Measurements from ENCODE around the gene LSM7. TPM values are rescaled to one million over a fixed set of nuclear protein-coding genes. Genes with fewer than 3 reads are reported as not detected.

The LSM7 gene
- total and polyA plus RNA-seq, 2 of the 13 experiments (the other 11 are each of a cell fraction or from before 2014, with no cell fraction given), result 140 to 205 TPM

GRCh38 chr19:2273356-2274184 is 54.8 kb downstream of the LSM7 start (continued):
- peak; percentile 80 for TF ChIP-seq ZFX (CRISPR knock-in tag; IDR thresholded peaks at IDR 0.05; ENCODE audit: low read depth)
- TF ChIP-seq SMAD9 (CRISPR knock-in tag; IDR thresholded peaks at IDR 0.05), result no peak
- no peak for TF ChIP-seq ZNF557 (CRISPR knock-in tag; IDR thresholded peaks at IDR 0.05)
- TF ChIP-seq TFDP1 (CRISPR knock-in tag; IDR thresholded peaks at IDR 0.05; ENCODE audit: borderline replicate concordance), result peak; percentile 30; the same call in 1 of the 2 replicates
- TF ChIP-seq SP4 (CRISPR knock-in tag; IDR thresholded peaks at IDR 0.05), result no peak
- 0 out of 2 replicates have a peak, but pooled peaks have one; percentile 34 for TF ChIP-seq HOXD1 (CRISPR knock-in tag; IDR thresholded peaks at IDR 0.05)
- TF ChIP-seq RNF2 (conservative IDR thresholded peaks at IDR 0.05; ENCODE audit: low read depth), result no peak
- TF ChIP-seq GLMP (CRISPR knock-in tag; IDR thresholded peaks at IDR 0.05; ENCODE audit: borderline replicate concordance), result no peak
- TF ChIP-seq ZNF350 (CRISPR knock-in tag; IDR thresholded peaks at IDR 0.05; ENCODE audit: borderline replicate concordance, low read depth), result no peak; the same call in none of the 2 replicates
- no peak; a peak in 1 of 4 replicates for TF ChIP-seq REST (IDR thresholded peaks at IDR 0.05; ENCODE audit: borderline replicate concordance in 1 of 2, low read depth in 1 of 2, low read length in 2 of 2)
- TF ChIP-seq ZNF619 (CRISPR knock-in tag; IDR thresholded peaks at IDR 0.05), result no peak
- no peak for TF ChIP-seq CC2D1A (CRISPR knock-in tag; IDR thresholded peaks at IDR 0.05)
- peak; percentile 83 for TF ChIP-seq GATAD1 (CRISPR knock-in tag; IDR thresholded peaks at IDR 0.05)
- no peak for TF ChIP-seq FOXM1 (CRISPR knock-in tag; IDR thresholded peaks at IDR 0.05)
- TF ChIP-seq ZKSCAN5 (CRISPR knock-in tag; IDR thresholded peaks at IDR 0.05), result no peak
- TF ChIP-seq SKI (IDR thresholded peaks at IDR 0.05; ENCODE audit: partially characterized antibody), result peak; percentile 74
- peak; percentile 44; the same call in 1 of the 2 replicates for TF ChIP-seq ARID5B (CRISPR knock-in tag; IDR thresholded peaks at IDR 0.05)
- no peak for TF ChIP-seq TIGD3 (CRISPR knock-in tag; IDR thresholded peaks at IDR 0.05; ENCODE audit: borderline replicate concordance)

Data from HepG2 (cell line).